GM19467 (cell line): ENCODE measurements around the gene PRR12.
A peak's percentile ranks its signal among the peaks of the same experiment; 100 is the strongest.
"Not testable (repeated sequence)": the region's sequence is repeated elsewhere in the genome, so short reads cannot be mapped to it uniquely, and the experiment has no call there.

Experiments used
- ATAC-seq: cut with Tn5 transposase; IDR thresholded peaks from one replicate; pipeline ENCODE4 v1.9.1; 2021; ENCODE audit warnings: mild to moderate bottlenecking, moderate library complexity; ENCODE audit not compliant: unreplicated experiment

The PRR12 gene

DNA sequence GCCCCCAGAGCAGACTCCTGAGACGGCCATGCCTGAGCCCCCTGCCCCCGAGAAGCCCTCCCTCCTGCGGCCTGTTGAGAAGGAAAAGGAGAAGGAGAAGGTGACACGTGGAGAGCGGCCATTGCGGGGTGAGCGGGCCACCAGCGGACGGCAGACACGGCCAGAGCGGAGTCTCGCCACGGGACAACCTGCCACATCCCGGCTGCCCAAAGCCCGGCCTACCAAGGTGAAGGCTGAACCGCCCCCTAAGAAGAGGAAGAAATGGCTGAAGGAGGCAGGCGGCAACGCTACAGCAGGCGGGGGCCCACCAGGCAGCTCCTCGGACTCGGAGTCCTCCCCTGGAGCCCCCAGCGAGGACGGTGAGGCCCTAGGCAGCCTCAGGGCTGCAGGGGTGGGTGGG lies 24.9 kb downstream of the PRR12 start:
- ATAC-seq, result no peak

DNA sequence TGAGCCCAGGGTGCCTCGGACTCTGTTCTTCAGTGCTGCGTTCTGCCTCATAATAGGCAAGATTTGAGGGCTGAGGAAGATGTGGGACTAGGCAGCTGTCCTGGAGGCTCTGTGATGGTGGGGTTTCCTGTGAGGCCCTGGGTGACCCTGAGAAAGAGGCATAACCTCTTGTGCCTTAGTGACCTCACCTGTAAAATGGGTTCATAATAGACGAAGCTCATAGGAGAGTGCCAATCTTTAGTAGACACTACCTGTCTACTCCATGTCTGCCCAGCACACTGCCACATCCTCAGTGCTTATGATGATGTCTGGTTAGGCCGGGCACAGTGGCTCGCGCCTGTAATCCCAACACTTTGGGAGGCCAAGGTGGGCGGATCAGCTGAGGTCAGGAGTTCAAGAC lies 25.6 kb downstream of the PRR12 start:
- ATAC-seq, result no peak

DNA sequence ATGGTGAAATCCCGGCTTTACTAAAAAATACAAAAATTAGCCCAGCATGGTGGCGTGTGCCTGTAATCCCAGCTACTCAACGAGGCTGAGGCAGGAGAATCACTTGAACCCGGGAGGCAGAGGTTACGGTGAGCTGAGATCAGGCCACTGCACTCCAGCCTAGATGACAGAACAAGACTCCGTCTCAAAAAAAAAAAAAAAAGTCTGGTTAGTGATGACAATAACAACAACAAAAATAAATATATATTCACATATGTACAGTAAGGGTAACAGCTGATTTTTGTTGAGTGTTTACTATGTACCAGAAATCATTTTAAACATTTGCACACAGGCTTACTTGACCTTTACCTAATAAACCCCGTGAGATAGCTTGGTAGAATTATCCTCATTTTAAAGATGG lies 26.0 kb downstream of the PRR12 start:
- no peak for ATAC-seq

DNA sequence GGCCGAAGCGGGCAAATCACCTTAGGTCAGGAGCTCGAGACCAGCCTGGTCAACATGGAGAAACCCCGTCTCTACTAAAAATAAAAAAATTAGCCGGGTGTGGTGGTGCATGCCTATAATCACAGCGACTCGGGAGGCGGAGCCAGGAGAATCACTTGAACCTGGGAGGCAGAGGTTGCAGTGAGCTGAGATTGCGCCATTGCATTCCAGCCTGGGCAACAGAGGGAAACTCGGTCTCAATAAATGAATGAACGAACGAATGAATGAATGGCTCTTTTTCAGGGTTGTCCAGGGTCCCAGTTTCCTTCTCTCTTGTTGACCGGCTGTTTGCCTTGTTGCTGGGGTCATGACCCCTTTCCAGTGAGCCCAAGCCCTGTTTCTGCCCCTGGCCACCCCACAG lies 26.9 kb downstream of the PRR12 start:
- ATAC-seq, result not testable (repeated sequence)

DNA sequence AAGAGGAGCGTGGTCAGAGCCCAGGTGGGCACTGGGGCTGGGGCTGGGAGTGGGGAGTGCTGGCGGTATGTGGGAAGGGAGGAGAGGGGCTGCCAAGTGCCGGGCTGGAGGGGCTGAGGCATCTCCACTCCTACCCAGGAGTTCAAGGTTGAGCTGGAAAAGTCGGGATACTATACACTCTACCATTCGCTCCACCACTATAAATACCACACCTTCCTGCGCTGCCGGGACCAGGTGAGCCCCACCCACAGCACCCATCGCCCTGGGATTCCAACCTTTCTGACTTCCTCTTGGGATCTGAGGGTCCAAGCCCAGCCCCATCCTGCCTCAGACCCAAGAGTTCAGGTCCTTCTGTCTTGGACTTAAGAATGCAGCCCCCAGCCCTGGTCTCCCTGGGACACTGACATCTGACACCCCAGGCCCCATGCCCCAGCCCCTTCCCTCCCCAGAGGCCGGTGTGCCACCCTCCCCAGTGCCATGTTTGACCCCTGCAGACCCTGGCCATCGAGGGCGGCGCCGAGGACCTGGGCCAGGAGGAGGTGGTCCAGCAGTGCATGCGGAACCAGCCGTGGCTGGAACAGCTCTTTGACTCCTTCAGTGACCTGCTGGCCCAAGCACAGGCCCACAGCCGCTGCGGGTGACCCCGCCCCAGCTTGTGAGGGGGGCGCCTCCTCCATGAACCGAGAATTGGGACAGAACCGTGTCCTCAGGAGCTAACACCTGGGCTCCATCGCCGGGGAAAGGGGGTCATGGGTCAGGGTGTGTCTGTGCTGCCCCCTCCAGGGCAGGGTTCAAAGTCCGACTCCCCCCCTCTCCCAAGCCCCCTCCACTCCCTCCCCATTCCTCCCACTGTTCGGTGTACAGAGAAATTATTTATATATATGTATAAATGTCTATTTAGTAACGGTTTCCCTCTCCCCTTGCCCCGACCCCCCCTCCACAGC lies 34.3 kb downstream of the PRR12 start:
- no peak for ATAC-seq

DNA sequence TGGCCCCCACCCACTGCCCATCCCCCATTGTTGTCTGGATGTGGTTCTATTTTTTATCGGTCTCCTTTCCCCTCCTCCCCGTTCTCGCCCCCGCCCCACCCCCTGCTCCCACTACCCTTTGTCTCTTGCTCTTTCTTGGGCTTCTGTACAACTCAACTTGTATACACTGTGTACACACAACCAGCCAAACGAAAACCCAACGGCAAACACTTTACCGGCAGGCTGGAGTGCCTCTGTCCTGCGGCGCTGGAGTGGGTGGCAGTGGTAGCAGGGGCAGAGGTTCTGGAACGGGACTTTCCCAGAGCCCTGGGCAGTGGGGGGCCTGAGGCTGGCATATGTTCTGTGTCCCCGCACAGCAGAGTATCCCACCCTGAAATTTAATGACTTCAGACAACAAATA lies 35.2 kb downstream of the PRR12 start:
- ATAC-seq, result no peak

DNA sequence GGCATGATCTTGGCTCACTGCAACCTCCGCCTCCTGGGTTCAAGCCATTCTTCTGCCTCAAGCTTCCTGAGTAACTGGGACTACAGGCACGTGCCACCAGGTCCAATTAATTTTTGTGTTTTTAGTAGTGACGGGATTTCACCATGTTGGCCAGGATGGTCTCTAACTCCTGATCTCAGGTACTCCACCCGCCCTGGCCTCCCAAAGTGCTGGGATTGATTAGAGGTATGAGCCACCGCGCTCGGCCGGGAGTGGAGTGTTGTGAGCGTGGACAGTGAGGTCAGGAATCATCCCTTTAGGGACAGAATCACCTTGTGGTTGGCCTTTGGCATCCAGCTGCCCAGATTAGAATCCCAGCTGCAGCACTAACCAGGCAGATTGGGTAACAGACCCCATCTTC lies 38.7 kb downstream of the PRR12 start:
- no peak for ATAC-seq

DNA sequence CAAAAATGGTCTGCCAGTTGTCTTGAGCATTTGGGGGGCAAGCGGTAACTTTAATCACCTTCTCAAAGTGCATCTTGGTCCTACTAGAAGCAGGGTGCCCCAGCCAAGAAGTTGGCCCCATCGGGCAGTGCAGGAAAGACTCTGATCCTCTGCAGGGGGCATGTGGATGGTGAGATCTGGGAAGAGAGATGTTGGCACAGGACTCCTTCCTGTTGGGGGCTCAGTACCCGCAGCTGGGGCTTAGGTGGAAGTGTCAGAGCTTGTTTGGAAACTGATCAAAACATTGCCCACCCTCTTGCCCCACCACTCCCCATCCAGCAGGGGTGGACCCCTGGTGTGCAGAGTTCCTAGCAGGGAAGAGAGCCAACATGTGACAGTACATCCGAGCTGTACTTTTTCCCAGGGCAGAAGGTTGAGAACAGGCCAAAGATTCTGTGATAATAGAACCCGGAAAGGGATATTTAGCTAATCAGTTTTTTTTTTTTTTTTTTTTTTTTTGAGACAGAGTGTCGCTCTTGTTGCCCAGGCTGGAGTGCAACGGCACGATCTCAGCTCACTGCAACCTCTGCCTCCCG lies 40.1 kb downstream of the PRR12 start:
- ATAC-seq, result no peak

DNA sequence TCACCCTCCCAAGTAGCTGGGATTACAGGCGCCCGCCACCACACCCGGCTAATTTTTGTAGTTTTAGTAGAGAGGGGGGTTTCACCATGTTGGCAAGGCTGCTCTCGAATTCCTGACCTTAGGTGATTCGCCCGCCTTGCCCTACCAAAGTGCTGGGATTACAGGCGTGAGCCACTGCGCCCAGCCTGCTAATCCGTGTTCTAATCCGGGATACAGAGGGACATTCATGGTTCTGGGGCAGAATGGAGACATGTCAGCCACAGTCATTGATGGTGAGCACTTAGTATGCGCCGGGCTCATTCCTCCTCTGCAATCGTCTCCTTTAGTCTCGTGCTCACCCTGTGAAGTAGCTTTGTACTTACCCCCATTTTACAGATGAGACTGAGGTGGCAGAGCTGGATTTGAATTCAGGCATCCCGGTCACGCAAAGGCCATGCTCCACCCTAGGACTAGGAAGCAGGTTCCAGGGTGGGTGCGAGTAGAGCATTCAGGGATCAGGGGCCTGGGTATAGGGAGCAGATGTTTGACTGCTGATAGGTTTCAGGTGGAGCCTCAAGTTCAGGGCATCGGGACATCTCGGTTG lies 40.7 kb downstream of the PRR12 start:
- no peak for ATAC-seq

DNA sequence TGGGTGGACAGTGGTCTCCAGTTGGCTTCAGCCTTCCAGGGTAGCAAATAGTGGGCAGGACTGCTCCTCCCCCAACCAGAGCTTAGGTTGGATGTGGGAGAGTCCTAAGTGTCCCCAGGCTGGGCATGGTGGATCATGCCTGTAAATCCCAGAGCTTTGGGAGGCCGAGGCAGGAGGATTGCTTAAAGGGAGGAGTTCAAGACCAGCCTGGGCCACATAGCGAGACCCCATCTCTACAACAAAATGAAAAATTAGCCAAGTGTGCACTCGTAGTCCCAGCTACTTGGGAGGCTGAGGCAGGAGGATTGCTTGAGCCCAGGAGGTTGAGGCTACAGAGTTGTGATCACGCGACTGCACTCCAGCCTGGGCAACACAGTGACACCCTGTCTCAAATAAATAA lies 41.6 kb downstream of the PRR12 start:
- no peak for ATAC-seq

DNA sequence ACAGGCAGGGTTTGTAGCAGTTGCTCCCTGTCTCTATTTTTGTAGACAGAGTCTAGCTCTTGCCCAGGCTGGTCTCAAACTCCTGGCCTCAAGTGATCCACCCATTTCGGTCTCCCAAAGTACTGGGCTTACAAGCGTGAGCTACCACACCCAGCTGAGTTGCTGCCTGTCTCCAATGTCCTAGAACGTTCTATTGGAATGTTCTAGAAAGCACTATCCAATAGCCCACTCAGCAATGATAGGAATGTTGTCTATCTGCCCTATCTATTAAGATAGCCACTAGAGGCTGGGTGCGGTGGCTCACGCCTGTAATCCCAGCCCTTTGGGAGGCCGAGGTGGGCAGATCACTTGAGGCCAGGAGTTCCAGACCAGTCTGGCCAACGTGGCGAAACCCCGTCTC lies 42.3 kb downstream of the PRR12 start:
- ATAC-seq, result not testable (repeated sequence)

DNA sequence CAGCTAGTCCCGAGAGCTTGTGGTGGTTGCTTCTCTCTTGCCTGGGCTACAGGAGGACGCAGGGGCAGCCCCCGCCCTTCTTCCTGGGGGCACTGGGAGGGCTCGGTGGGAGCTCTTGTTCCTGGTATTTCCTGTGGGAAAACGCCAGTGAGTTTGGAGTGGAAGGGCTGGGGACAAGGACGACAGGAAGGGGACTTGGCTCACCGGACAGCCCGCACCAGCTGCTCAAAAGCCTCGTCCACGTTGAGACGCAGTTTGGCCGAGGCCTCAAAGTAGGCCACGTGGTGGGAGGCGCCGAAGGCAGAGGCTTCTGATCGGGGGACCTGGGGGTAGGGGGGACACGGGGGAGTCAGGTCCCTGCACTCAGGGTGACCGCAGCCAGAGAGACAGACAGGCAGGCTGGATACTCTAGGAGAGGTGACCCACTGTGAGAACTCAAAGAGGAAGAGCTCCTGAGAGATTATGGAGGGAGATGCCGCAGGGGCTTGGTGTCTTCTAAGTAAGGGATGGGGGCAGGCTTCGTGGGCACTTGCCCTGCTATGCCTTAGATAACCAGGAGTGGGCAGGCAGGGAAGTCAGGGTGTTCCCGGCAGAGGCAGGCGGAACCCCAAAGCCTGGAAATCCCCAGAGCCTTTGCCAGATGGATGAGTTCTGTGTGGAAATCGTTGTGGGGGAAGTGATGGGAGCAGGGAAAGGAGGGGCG lies 44.7 kb downstream of the PRR12 start:
- no peak for ATAC-seq

DNA sequence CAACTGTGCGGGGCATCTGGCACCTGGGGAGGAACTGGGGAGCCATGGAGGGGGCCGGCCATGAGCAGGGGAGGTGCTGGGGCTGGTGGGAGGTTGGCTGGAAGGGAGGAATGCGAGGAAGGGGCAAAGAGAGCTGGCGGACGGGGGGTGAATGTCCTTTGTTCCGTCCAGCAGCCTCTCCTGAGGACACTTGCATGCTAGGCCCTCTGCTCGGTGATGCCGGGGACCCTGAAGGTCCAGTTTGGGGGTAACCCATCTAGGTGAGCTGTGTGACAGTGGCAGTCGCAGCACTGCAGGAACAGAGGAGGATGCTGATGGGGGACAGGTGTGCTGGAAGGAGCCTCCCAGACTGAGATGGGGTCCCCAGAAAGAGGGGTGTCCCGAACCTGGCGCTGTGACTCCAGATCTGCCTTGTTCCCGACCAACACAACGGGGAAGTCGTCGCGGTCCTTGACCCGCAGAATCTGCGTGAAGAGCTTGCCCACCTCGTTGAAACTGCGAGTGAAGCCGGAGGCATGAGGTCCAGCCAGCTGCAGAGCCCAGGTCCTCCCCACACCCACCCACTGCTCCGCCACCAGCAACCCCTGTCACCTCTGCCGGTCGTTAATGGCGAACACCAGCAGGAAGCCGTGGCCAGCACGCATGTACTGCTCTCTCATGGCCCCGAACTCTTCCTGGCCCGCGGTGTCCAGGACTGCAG lies 45.4 kb downstream of the PRR12 start:
- ATAC-seq, result no peak

DNA sequence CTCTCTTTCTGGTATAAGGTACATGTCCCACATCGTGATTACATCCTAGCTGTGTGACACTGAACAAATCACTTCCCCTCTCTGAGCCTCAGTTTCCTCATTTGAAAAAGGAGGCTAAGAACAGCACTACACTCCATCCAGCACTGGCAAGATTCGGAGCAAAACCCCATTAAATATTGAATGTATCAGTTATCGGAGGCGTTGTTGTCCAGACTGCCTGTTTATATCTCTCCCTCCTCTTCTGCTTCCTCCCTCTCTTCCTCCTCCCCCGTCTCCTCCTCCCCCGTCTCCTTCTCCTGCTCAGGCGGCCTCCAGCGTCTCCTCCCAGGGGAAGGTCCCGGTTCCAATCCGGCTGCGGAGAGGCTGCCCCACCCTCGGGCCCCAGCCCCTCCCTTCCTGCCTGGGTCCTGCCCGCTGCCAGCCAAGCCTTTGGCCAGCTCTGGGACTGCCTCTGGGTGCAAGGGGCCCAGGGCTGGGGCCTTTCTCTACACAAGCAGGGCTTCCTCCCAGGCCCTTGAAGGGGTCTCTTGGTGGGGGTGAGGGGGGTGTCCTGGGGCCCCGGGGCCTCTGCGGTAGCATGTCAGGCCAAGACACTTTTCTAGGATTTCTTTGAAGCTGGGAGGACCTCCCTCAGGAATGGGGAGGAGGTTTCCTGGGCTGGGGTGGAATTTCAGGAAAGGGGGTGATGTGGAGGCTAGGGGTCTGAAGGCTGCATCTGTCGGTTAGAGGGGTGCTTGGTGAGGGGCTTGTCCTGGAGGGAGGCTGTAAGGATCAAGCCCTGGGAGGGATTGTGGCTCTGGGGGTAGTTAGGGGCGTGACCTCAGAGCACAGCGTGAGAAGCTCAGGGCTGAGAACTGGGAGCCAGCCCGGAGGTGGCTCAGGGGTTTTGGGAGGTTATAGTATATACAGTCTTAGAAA lies 47.1 kb downstream of the PRR12 start:
- ATAC-seq, result no peak

DNA sequence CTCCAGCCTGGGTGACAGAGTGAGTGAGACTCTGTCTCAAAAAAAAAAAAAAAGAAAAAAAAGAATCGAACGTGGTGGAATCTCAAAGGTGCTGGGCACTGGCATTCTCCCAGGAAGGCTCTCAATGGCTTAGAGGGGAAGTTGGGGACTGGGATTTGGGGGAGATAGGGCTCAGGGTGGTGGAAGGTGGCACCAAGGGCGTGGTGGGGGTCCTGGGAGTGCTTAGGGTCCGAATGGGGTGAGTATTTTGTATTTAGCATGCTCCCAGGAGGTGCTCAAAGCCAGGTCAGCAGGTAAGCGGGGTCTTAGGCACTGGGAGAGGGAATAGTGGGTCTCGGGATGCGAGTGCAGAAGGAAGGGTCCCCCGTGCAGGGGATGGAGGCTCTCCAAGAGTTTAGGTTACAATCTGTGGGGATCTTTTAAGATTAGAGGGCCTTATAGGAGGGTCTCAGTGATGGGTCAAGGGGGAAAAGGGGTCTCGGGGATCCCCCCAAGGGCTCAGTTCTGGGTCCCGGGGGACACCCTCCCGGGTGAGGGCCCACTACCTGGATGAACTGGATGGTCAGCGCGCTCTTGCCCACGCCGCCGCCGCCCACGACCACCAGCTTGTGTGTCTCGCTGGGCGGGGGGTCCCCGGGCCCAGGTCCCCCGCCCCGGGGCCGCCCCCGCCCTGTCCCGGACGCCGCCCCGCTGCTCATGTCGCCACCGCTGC lies 48.6 kb downstream of the PRR12 start:
- ATAC-seq, result no peak

DNA sequence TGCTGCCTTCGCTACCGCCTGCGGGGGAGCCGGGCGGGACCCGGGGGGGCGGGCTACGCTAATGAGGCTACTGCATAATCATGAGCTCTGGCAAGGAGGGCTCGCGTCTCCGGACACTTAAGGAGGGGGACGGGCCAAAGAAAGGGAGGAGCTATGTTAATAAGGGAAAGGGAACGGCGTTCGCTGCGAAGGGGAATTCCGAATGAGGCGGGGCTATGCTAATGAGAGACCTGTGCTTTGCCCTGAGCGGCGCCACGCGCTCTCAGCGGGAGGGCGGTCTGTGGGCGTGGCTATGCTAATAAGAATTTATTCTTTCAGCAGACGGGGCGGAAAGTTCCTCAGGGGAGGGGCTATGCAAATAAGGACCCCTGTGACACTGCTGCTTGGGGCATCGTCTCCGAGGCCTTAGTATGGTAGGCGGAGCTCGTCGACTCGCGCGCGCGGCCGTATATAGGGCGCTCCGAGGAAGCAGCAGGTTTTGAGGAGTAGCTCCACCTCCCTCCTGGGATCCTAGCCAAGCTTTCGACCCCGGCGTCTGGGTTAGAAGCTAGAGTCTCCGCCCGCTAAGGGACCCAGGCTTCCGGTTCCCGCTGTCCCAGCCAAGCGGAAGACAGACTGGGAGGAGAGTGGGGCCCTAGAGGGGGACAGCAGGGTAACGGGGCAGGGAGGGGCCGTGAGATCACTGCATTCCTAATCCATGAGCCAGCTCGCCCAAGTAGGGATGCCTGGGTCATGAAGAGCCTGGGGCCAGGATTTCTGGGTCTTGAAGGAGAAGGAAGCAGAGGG lies 49.3 kb downstream of the PRR12 start, which contains the start of gene RRAS:
Gene RRAS (minus strand): TSS at position 31 of the 786 bp plus-strand sequence. CDS start 45 bp downstream, outside the sequence.
- peak; percentile 52 for ATAC-seq

DNA sequence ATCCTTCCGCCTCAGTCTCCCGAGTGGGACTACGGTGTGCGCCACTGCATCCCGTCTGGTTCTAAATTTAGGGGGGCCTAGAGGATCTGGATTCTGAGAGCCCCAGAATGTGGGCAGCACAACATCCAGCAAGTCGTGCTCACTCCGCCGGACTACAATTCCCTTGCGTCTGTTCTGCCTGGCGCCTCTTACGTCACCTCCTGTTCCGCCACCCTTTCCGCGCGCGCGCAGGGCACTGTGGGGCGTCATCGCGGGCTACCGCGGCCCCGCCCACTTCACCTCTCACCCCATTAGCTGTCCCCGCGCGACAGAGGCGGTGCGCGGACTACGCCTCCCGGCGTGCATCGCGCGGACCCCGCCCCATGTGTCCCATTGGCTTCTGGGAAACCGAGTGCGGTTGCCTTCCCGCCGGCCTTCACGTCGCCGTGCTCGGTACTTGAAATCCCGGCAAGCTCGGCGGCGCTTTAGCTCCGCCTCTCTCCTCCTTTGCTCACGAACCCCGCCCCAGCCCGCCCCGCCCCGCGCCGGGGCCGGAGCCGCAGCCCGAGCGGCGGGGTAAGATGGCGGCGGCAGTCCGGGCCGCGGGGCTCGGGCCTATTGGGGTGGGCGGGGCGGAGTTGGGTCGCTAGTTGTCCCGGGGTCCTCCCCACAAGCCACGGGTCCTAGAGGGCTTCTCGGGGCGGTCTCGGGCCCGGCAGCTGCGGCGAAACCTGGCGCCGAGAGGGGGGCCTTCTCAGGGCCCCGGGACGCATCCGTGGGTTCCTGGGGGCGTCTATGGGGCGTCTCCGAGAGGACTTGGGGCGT lies 50.9 kb downstream of the PRR12 start, which contains the start of gene SCAF1:
Gene SCAF1 (plus strand): TSS at position 522 of the 804 bp plus-strand sequence. CDS start 2,818 bp downstream, outside the sequence.
- peak; percentile 61 for ATAC-seq
